WTC11 (cell line): ENCODE data around the gene CXCL6. TPM values are rescaled to one million over a fixed set of nuclear protein-coding genes. Genes with fewer than 3 reads are reported as not detected.

Experiments
- ATAC-seq: fragments of 200-7000 bp; cut with Tn5 transposase; 2 replicates; pipeline ENCODE4 v1.10.0; 2021; ENCODE audit warnings: mild to moderate bottlenecking, moderate library complexity
- CTCF ChIA-PET: fragments of 300-600 bp; sonication (Branson Sonifier 250); formaldehyde crosslinking; loops from one replicate; lab custom pipeline; 2021; ENCODE audit warnings: antibody characterized with exemption; lab: Charles Lee
- POLR2A ChIA-PET: fragments of 350-600 bp; sonication (Branson Sonifier 250); formaldehyde crosslinking; loops from one replicate; lab custom pipeline; 2021; ENCODE audit warnings: antibody characterized with exemption; lab: Charles Lee
- DNase-seq: peaks from one replicate; pipeline ENCODE4 v3.0.0; 2021; ENCODE audit warnings: low spot score
- H3K27ac Mint-ChIP-seq: 2 replicates; pipeline ENCODE4 v1.8.0; 2021; ENCODE audit warnings: mixed read lengths
- H3K27me3 Mint-ChIP-seq: 2 replicates; pipeline ENCODE4 v1.8.0; 2021; ENCODE audit warnings: low read depth, mild to moderate bottlenecking, moderate library complexity, mixed read lengths
- H3K36me3 Mint-ChIP-seq: 2 replicates; pipeline ENCODE4 v1.8.0; 2021; ENCODE audit warnings: mixed read lengths
- H3K4me1 Mint-ChIP-seq: 2 replicates; pipeline ENCODE4 v1.8.0; 2022; ENCODE audit warnings: mixed read lengths
- H3K4me3 Mint-ChIP-seq: 2 replicates; pipeline ENCODE4 v1.8.0; 2021; ENCODE audit warnings: mild to moderate bottlenecking, moderate library complexity, mixed read lengths
- H3K9me3 Mint-ChIP-seq: 2 replicates; pipeline ENCODE4 v1.8.0; 2021; ENCODE audit warnings: mixed read lengths
- ELF4 ChIP-seq: sonication (generic); formaldehyde crosslinking; IDR thresholded peaks from 2 replicates; pipeline ENCODE4 v1.8.1; 2022; ENCODE audit warnings: low read depth, mild to moderate bottlenecking, moderate library complexity, missing genetic modification reagents
- FOXK1 ChIP-seq: sonication (generic); formaldehyde crosslinking; IDR thresholded peaks from 2 replicates; pipeline ENCODE4 v1.8.0; 2022; ENCODE audit warnings: mild to moderate bottlenecking, moderate library complexity, missing genetic modification reagents
- GABPB1 ChIP-seq: sonication (generic); formaldehyde crosslinking; IDR thresholded peaks from 2 replicates; pipeline ENCODE4 v1.8.1; 2023; ENCODE audit warnings: mild to moderate bottlenecking, missing genetic modification reagents
- JAZF1 ChIP-seq: fragments of 250-450 bp; sonication (Bioruptor Pico); IDR thresholded peaks from 2 replicates; pipeline ENCODE4 v1.9.0; 2021; ENCODE audit warnings: moderate library complexity, mild to moderate bottlenecking, inconsistent platforms
- JUN ChIP-seq: sonication (generic); formaldehyde crosslinking; IDR thresholded peaks from 2 replicates; pipeline ENCODE4 v1.8.0; 2023; ENCODE audit warnings: mild to moderate bottlenecking, missing genetic modification reagents
- NFE2L1 ChIP-seq: sonication (generic); formaldehyde crosslinking; IDR thresholded peaks from 2 replicates; pipeline ENCODE4 v1.8.1; 2023; ENCODE audit warnings: missing genetic modification reagents
- NR2C2 ChIP-seq: sonication (generic); formaldehyde crosslinking; IDR thresholded peaks from 2 replicates; pipeline ENCODE4 v1.8.0; 2022; ENCODE audit warnings: mild to moderate bottlenecking, missing genetic modification reagents
- OVOL2 ChIP-seq: fragments of 250-450 bp; sonication (Bioruptor Pico); IDR thresholded peaks from 2 replicates; pipeline ENCODE4 v1.9.0; 2021; ENCODE audit warnings: mild to moderate bottlenecking, borderline replicate concordance
- RELA ChIP-seq: sonication (generic); formaldehyde crosslinking; IDR thresholded peaks from 2 replicates; pipeline ENCODE4 v1.8.1; 2022; ENCODE audit warnings: missing genetic modification reagents, mild to moderate bottlenecking, borderline replicate concordance
- RORB ChIP-seq: fragments of 250-450 bp; sonication (Bioruptor Pico); IDR thresholded peaks from 2 replicates; pipeline ENCODE4 v1.9.0; 2021; ENCODE audit warnings: mild to moderate bottlenecking
- SMAD3 ChIP-seq: sonication (generic); formaldehyde crosslinking; IDR thresholded peaks from 2 replicates; pipeline ENCODE4 v1.8.0; 2022; ENCODE audit warnings: missing genetic modification reagents, mild to moderate bottlenecking, borderline replicate concordance
- SMAD4 ChIP-seq: sonication (generic); formaldehyde crosslinking; IDR thresholded peaks from 2 replicates; pipeline ENCODE4 v1.8.0; 2022; ENCODE audit warnings: mild to moderate bottlenecking, missing genetic modification reagents
- SOX15 ChIP-seq: fragments of 250-450 bp; sonication (Bioruptor Pico); IDR thresholded peaks from 2 replicates; pipeline ENCODE4 v1.9.0; 2021; ENCODE audit warnings: mild to moderate bottlenecking
- TEAD1 ChIP-seq: sonication (generic); formaldehyde crosslinking; IDR thresholded peaks from 2 replicates; pipeline ENCODE4 v1.8.0; 2022; ENCODE audit warnings: mild to moderate bottlenecking, missing genetic modification reagents
- TEAD4 ChIP-seq: sonication (generic); formaldehyde crosslinking; IDR thresholded peaks from 2 replicates; pipeline ENCODE4 v1.8.0; 2022; ENCODE audit warnings: mild to moderate bottlenecking, missing genetic modification reagents
- ZNF121 ChIP-seq: sonication (generic); formaldehyde crosslinking; IDR thresholded peaks from 2 replicates; pipeline ENCODE4 v1.8.0; 2023; ENCODE audit warnings: missing genetic modification reagents
- ZNF138 ChIP-seq: sonication (generic); formaldehyde crosslinking; conservative IDR thresholded peaks from 2 replicates; pipeline ENCODE4 v1.8.1; 2022; ENCODE audit warnings: mild to moderate bottlenecking, moderate library complexity, missing genetic modification reagents
- ZNF263 ChIP-seq: sonication (generic); formaldehyde crosslinking; IDR thresholded peaks from 2 replicates; pipeline ENCODE4 v1.8.1; 2022; ENCODE audit warnings: low read depth, mild to moderate bottlenecking, moderate library complexity, missing genetic modification reagents
- ZNF416 ChIP-seq: fragments of 250-450 bp; sonication (Bioruptor Pico); IDR thresholded peaks from 2 replicates; pipeline ENCODE4 v1.9.0; 2021; ENCODE audit warnings: mild to moderate bottlenecking, inconsistent platforms
- total RNA-seq: library from RNA; stranded (reverse); gene quantifications from 3 replicates; pipeline ENCODE4 v1.2.3, GENCODE V29; 2021
- TF ChIP-seq, protein P1 (sequence below): sonication (generic); formaldehyde crosslinking; IDR thresholded peaks from 2 replicates; pipeline ENCODE4 v1.8.1; 2023; ENCODE audit warnings: mild to moderate bottlenecking, missing genetic modification reagents
- TF ChIP-seq, protein P2 (sequence below): sonication (generic); formaldehyde crosslinking; IDR thresholded peaks from 2 replicates; pipeline ENCODE4 v1.8.0; 2022; ENCODE audit warnings: mild to moderate bottlenecking, missing genetic modification reagents
- TF ChIP-seq, protein P3 (sequence below): sonication (generic); formaldehyde crosslinking; IDR thresholded peaks from 2 replicates; pipeline ENCODE4 v1.8.1; 2023; ENCODE audit warnings: mild to moderate bottlenecking, missing genetic modification reagents
- TF ChIP-seq, protein P4 (sequence below): sonication (generic); formaldehyde crosslinking; IDR thresholded peaks from 2 replicates; pipeline ENCODE4 v1.8.0; 2023; ENCODE audit warnings: mild to moderate bottlenecking, missing genetic modification reagents
- TF ChIP-seq, protein P5 (sequence below): sonication (generic); formaldehyde crosslinking; IDR thresholded peaks from 2 replicates; pipeline ENCODE4 v1.8.1; 2022; ENCODE audit warnings: low read depth, mild to moderate bottlenecking, moderate library complexity, missing genetic modification reagents, borderline replicate concordance

The CXCL6 gene
- total RNA-seq, 1 experiment from 2014 or later: 4.9 TPM

DNA sequence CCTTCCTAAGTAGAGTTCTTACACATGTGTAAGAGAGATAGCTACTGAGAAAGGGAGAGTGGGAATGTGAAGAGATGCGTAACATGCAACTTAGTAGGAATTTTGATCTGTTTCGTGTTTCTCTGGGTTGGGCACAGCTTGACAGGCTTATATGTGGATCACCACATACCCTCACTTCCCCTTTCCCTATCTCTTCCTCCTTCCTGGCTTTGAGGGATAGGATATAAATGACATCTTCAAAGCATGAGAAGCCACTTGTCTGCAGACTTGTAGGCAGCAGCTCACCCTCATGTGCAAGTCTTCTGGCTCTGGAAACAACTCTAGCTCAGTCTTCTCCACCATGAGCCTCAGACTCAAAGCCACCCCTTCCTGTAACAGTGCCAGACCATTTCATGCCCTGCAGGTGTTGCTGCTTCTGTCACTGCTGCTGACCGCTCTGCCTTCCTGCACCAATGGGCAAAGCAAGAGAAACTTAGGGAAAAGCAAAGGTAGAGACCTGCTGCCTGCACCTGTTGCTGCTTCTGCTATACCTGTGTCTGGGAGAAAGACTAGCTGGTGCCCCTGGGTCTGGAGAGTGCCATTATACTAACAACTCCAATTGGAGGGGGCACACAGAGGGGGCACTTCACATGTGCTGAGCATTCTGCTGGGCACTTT lies 11.2 kb downstream of the CXCL6 start:
- peaks cover 4% of the 10 kb centered on the region for H3K27me3 Mint-ChIP-seq
- ATAC-seq (no peak), DNase-seq (no peak)
- peaks cover 24% of the 10 kb centered on the region for H3K4me1 Mint-ChIP-seq
- no peak overlapping the region for H3K4me3 Mint-ChIP-seq
- ChIA-PET CTCF (interaction anchor here (1.7 kb wide), 1 partner anchor 17 kb away, joined by 10 read pairs; no protein-coding TSS in a partner anchor), POLR2A (no interaction called here)
- no peaks in the 10 kb centered on the region for H3K36me3 Mint-ChIP-seq
- no peaks in the 10 kb centered on the region for H3K9me3 Mint-ChIP-seq
- H3K27ac Mint-ChIP-seq: no peak overlapping the region
- TF ChIP-seq GABPB1 (CRISPR knock-in tag): no peak
- TF ChIP-seq, protein P1, sequence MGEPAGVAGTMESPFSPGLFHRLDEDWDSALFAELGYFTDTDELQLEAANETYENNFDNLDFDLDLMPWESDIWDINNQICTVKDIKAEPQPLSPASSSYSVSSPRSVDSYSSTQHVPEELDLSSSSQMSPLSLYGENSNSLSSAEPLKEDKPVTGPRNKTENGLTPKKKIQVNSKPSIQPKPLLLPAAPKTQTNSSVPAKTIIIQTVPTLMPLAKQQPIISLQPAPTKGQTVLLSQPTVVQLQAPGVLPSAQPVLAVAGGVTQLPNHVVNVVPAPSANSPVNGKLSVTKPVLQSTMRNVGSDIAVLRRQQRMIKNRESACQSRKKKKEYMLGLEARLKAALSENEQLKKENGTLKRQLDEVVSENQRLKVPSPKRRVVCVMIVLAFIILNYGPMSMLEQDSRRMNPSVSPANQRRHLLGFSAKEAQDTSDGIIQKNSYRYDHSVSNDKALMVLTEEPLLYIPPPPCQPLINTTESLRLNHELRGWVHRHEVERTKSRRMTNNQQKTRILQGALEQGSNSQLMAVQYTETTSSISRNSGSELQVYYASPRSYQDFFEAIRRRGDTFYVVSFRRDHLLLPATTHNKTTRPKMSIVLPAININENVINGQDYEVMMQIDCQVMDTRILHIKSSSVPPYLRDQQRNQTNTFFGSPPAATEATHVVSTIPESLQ: no peak
- no peak for TF ChIP-seq ELF4 (CRISPR knock-in tag)
- TF ChIP-seq NFE2L1: no peak
- TF ChIP-seq, protein P2, sequence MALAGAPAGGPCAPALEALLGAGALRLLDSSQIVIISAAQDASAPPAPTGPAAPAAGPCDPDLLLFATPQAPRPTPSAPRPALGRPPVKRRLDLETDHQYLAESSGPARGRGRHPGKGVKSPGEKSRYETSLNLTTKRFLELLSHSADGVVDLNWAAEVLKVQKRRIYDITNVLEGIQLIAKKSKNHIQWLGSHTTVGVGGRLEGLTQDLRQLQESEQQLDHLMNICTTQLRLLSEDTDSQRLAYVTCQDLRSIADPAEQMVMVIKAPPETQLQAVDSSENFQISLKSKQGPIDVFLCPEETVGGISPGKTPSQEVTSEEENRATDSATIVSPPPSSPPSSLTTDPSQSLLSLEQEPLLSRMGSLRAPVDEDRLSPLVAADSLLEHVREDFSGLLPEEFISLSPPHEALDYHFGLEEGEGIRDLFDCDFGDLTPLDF (CRISPR knock-in tag): no peak
- no peak for TF ChIP-seq ZNF138 (CRISPR knock-in tag)
- TF ChIP-seq FOXK1: no peak
- no peak for TF ChIP-seq ZNF263
- TF ChIP-seq, protein P3, sequence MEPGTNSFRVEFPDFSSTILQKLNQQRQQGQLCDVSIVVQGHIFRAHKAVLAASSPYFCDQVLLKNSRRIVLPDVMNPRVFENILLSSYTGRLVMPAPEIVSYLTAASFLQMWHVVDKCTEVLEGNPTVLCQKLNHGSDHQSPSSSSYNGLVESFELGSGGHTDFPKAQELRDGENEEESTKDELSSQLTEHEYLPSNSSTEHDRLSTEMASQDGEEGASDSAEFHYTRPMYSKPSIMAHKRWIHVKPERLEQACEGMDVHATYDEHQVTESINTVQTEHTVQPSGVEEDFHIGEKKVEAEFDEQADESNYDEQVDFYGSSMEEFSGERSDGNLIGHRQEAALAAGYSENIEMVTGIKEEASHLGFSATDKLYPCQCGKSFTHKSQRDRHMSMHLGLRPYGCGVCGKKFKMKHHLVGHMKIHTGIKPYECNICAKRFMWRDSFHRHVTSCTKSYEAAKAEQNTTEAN (CRISPR knock-in tag): no peak
- no peak for TF ChIP-seq ZNF416 (CRISPR knock-in tag)
- no peak for TF ChIP-seq JAZF1 (CRISPR knock-in tag)

DNA sequence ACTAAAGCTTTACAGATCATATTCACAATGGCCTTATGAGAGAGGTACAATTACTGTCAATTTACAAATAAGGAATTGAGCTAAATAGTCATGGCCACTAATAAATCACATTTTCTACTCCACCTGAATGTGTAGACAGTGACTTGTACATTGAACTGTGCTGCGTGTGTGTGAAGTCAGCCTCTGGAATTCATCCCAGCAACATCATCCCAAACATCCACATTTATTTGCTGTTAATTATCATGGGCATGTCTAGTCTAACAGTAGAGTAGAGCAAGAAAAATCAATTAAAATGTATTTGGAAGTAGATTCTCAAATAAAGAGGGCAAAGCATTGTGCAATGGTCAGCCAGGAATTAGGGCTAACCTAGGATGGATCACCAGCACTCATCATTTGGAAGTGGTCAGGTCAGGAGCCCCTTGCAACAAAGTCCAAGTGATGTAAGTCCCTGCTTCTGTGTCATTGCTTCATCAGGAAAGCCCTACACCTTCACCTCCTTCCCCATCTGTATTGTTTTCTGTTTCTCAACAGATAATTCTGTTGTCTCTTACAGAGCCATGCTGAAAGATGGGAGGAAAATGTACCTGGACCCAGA lies 11.8 kb downstream of the CXCL6 start:
- Mint-ChIP-seq H3K27ac (no peak overlapping the region), H3K9me3 (no peaks in the 10 kb centered on the region), H3K4me3 (no peak overlapping the region), H3K36me3 (no peaks in the 10 kb centered on the region)
- no peak for DNase-seq
- CTCF ChIA-PET: interaction anchor here (1.7 kb wide), 1 partner anchor 16 kb away, joined by 10 read pairs; no protein-coding TSS in a partner anchor
- POLR2A ChIA-PET: no interaction called here
- no peak for TF ChIP-seq OVOL2
- TF ChIP-seq JAZF1 (CRISPR knock-in tag): no peak
- TF ChIP-seq, protein P4, sequence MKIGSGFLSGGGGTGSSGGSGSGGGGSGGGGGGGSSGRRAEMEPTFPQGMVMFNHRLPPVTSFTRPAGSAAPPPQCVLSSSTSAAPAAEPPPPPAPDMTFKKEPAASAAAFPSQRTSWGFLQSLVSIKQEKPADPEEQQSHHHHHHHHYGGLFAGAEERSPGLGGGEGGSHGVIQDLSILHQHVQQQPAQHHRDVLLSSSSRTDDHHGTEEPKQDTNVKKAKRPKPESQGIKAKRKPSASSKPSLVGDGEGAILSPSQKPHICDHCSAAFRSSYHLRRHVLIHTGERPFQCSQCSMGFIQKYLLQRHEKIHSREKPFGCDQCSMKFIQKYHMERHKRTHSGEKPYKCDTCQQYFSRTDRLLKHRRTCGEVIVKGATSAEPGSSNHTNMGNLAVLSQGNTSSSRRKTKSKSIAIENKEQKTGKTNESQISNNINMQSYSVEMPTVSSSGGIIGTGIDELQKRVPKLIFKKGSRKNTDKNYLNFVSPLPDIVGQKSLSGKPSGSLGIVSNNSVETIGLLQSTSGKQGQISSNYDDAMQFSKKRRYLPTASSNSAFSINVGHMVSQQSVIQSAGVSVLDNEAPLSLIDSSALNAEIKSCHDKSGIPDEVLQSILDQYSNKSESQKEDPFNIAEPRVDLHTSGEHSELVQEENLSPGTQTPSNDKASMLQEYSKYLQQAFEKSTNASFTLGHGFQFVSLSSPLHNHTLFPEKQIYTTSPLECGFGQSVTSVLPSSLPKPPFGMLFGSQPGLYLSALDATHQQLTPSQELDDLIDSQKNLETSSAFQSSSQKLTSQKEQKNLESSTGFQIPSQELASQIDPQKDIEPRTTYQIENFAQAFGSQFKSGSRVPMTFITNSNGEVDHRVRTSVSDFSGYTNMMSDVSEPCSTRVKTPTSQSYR (CRISPR knock-in tag): no peak
- no peak for TF ChIP-seq FOXK1
- no peak for TF ChIP-seq ZNF138 (CRISPR knock-in tag)
- no peak for TF ChIP-seq ELF4 (CRISPR knock-in tag)
- no peak for TF ChIP-seq SOX15 (CRISPR knock-in tag)
- no peak for TF ChIP-seq ZNF121 (CRISPR knock-in tag)
- TF ChIP-seq RORB (CRISPR knock-in tag): no peak
- no peak for TF ChIP-seq TEAD1 (CRISPR knock-in tag)
- TF ChIP-seq, protein P5, sequence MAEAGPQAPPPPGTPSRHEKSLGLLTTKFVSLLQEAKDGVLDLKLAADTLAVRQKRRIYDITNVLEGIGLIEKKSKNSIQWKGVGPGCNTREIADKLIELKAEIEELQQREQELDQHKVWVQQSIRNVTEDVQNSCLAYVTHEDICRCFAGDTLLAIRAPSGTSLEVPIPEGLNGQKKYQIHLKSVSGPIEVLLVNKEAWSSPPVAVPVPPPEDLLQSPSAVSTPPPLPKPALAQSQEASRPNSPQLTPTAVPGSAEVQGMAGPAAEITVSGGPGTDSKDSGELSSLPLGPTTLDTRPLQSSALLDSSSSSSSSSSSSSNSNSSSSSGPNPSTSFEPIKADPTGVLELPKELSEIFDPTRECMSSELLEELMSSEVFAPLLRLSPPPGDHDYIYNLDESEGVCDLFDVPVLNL: no peak
- TF ChIP-seq JUN: no peak
- no peak for TF ChIP-seq RELA
- TF ChIP-seq NR2C2: no peak
- no peak for TF ChIP-seq SMAD4 (CRISPR knock-in tag)
- no peak for TF ChIP-seq SMAD3
- TF ChIP-seq TEAD4: no peak
- TF ChIP-seq, all 79 proteins: peak for 0
- no peak for ATAC-seq
- H3K4me1 Mint-ChIP-seq: peaks cover 23% of the 10 kb centered on the region
- peaks cover 10% of the 10 kb centered on the region for H3K27me3 Mint-ChIP-seq
